Suppressor macrophage treated with lipopolysaccharide for 1 hour (primary cell): ENCODE measurements around the gene GALNT7.
"Not testable (repeated sequence)": the region's sequence is repeated elsewhere in the genome, so short reads cannot be mapped to it uniquely, and the experiment has no call there.

Source experiments
- DNase-seq, 3 donors: peaks; one replicate each; pipeline ENCODE4 v3.0.0-alpha.2; 2020 to 2022

The GALNT7 gene

GRCh38 chr4:173195109-173195508, 26.5 kb downstream of the GALNT7 start:
- peak; percentile 58 to 82 (median 72) for DNase-seq

GRCh38 chr4:173199553-173199952, 30.9 kb downstream of the GALNT7 start:
- DNase-seq = no peak

GRCh38 chr4:173200103-173200884, 31.7 kb downstream of the GALNT7 start:
- DNase-seq = no peak

GRCh38 chr4:173202395-173202794, 33.8 kb downstream of the GALNT7 start:
- no peak for DNase-seq

- no peak for DNase-seq
These were observed 37.0 kb downstream of the GALNT7 start for GRCh38 chr4:173205656-173206055.

- DNase-seq = no peak
These were observed 39.8 kb downstream of the GALNT7 start for GRCh38 chr4:173208420-173208819.

- DNase-seq = no peak
These were observed 42.6 kb downstream of the GALNT7 start for GRCh38 chr4:173211222-173211621.

GRCh38 chr4:173211838-173212237, 43.2 kb downstream of the GALNT7 start:
- DNase-seq = no peak

GRCh38 chr4:173212379-173212778, 43.8 kb downstream of the GALNT7 start:
- no peak for DNase-seq

GRCh38 chr4:173213296-173213695, 44.7 kb downstream of the GALNT7 start:
- no peak for DNase-seq

- DNase-seq = no peak
These were observed 45.6 kb downstream of the GALNT7 start for GRCh38 chr4:173214231-173214630.

GRCh38 chr4:173214661-173215060, 46.0 kb downstream of the GALNT7 start:
- DNase-seq = no peak

- DNase-seq = no peak
These were observed 48.5 kb downstream of the GALNT7 start for GRCh38 chr4:173217075-173217474.

GRCh38 chr4:173217727-173218126, 49.1 kb downstream of the GALNT7 start:
- peak; percentile 22 to 38 (median 26) for DNase-seq

- DNase-seq = no peak
These were observed 50.0 kb downstream of the GALNT7 start for GRCh38 chr4:173218411-173219125.

GRCh38 chr4:173219126-173219437, 50.5 kb downstream of the GALNT7 start:
- DNase-seq = not testable (repeated sequence)

- no peak for DNase-seq
These were observed 55.1 kb downstream of the GALNT7 start for GRCh38 chr4:173223743-173224142.

- DNase-seq = peak in 1 of 3 donors; percentile 12
These were observed 57.8 kb downstream of the GALNT7 start for GRCh38 chr4:173226401-173226888.

GRCh38 chr4:173227756-173228155, 59.1 kb downstream of the GALNT7 start:
- DNase-seq = peak in 2 of 3 donors; percentile 22 to 29

- peak in 1 of 3 donors; percentile 16 for DNase-seq
These were observed 61.5 kb downstream of the GALNT7 start for GRCh38 chr4:173230062-173230461.

GRCh38 chr4:173231916-173232315, 63.3 kb downstream of the GALNT7 start:
- DNase-seq = peak; percentile 37 to 57 (median 56)

GRCh38 chr4:173233857-173234256, 65.2 kb downstream of the GALNT7 start:
- no peak for DNase-seq

- no peak for DNase-seq
These were observed 66.4 kb downstream of the GALNT7 start for GRCh38 chr4:173235050-173235449.

- DNase-seq = no peak
These were observed 67.7 kb downstream of the GALNT7 start for GRCh38 chr4:173236301-173236700.
